ENCODE data around the gene RBP7. TPM values are rescaled to one million over a fixed set of nuclear protein-coding genes. Genes with fewer than 3 reads are reported as not detected.

The RBP7 gene
- total and polyA plus RNA-seq, 5 donors from 2014 or later: not detected

GRCh38 chr1:10032590-10033358, 35.7 kb downstream of the RBP7 start, which contains the start of gene UBE4B:
UBE4B (plus strand) TSS chr1:10032958; CDS start chr1:10033671, 713 bp downstream.
- Mint-ChIP-seq H3K27ac (peak within 1 kb of the TSS; percentile 96 to 98 (median 98)), H3K4me3 (peak within 1 kb of the TSS; percentile 93 to 99 (median 97)), H3K27me3 (no peaks in the 10 kb centered on the region), H3K9me3 (no peaks in the 10 kb centered on the region), H3K36me3 (no peaks in the 10 kb centered on the region), H3K4me1 (peaks cover 13 to 35% (median 22%) of the 10 kb centered on the region in 4 donors)
- peak within 1 kb of the TSS; percentile 92 for H3K27ac ChIP-seq (ENCODE audit: insufficient read depth, low read length, poor library complexity, severe bottlenecking)
- peaks cover 21% of the 10 kb centered on the region for H3K4me1 ChIP-seq (ENCODE audit: control insufficient read depth, insufficient read depth, low read length, poor library complexity, severe bottlenecking)
- peak within 1 kb of the TSS; percentile 90 for H3K4me3 ChIP-seq (ENCODE audit: low read depth, low read length)
- peak; percentile 94 to 95 for ATAC-seq (ENCODE audit: low read depth in 2 of 2)
- DNase-seq: peak; percentile 97 to 99 (median 98)
- H3K36me3 ChIP-seq (ENCODE audit: control insufficient read depth, insufficient read depth, low read length): peaks cover 8% of the 10 kb centered on the region
- H3K27me3 ChIP-seq (ENCODE audit: control insufficient read depth, insufficient read depth, low read length): no peaks in the 10 kb centered on the region
- H3K9me3 ChIP-seq (ENCODE audit: control insufficient read depth in 2 of 2, low read length in 2 of 2): no peaks in the 10 kb centered on the region

GRCh38 chr1:10033359-10033845, 36.4 kb downstream of the RBP7 start:
- no peaks in the 10 kb centered on the region for H3K27me3 ChIP-seq (ENCODE audit: control insufficient read depth, insufficient read depth, low read length)
- H3K9me3 ChIP-seq (ENCODE audit: control insufficient read depth in 2 of 2, low read length in 2 of 2): no peaks in the 10 kb centered on the region
- DNase-seq (no peak), ATAC-seq (ENCODE audit: low read depth in 2 of 2) (peak; percentile 6 to 12)
- no peaks in the 10 kb centered on the region for H3K36me3 Mint-ChIP-seq
- peaks cover 13 to 35% (median 22%) of the 10 kb centered on the region in 4 donors for H3K4me1 Mint-ChIP-seq
- H3K4me1 ChIP-seq (ENCODE audit: control insufficient read depth, insufficient read depth, low read length, poor library complexity, severe bottlenecking): peaks cover 21% of the 10 kb centered on the region
- no peaks in the 10 kb centered on the region for H3K9me3 Mint-ChIP-seq
- H3K27ac ChIP-seq (ENCODE audit: insufficient read depth, low read length, poor library complexity, severe bottlenecking): peak overlapping the region; percentile 92
- no peaks in the 10 kb centered on the region for H3K27me3 Mint-ChIP-seq
- peak overlapping the region; percentile 90 for H3K4me3 ChIP-seq (ENCODE audit: low read depth, low read length)
- peak overlapping the region; percentile 96 to 98 (median 98) for H3K27ac Mint-ChIP-seq
- peaks cover 10% of the 10 kb centered on the region for H3K36me3 ChIP-seq (ENCODE audit: control insufficient read depth, insufficient read depth, low read length)
- peak overlapping the region; percentile 93 to 99 (median 97) for H3K4me3 Mint-ChIP-seq

DNA sequence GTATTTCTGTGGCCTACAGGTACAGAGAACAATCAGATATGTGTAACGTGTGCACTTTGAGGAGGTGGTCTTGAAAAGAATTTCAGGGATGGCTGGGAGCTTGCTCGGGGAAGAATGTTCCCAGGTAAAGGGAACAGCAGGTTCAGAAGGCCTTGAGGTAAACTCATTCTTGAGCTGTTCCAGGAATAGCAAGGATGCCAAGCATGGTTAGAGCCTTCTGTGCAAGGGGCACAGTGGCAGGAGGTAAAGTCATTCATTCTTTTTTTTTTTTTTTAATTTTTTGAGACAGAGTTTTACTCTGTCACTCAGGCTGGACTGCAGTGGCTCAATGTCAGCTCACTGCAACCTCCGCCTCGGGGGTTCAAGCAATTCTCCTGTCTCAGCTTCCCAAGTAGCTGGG, 45.7 kb downstream of the RBP7 start:
- no peaks in the 10 kb centered on the region for H3K9me3 Mint-ChIP-seq
- H3K9me3 ChIP-seq (ENCODE audit: control insufficient read depth in 2 of 2, low read length in 2 of 2): no peaks in the 10 kb centered on the region
- H3K4me1 Mint-ChIP-seq: peaks cover 5 to 45% (median 34%) of the 10 kb centered on the region in 4 donors
- no peak overlapping the region for H3K27ac ChIP-seq (ENCODE audit: insufficient read depth, low read length, poor library complexity, severe bottlenecking)
- H3K4me1 ChIP-seq (ENCODE audit: control insufficient read depth, insufficient read depth, low read length, poor library complexity, severe bottlenecking): no peaks in the 10 kb centered on the region
- H3K27ac Mint-ChIP-seq: peak overlapping the region in 1 of 3 donors; percentile 60
- no peaks in the 10 kb centered on the region for H3K27me3 ChIP-seq (ENCODE audit: control insufficient read depth, insufficient read depth, low read length)
- no peak for DNase-seq
- H3K27me3 Mint-ChIP-seq: no peaks in the 10 kb centered on the region
- no peak overlapping the region for H3K4me3 ChIP-seq (ENCODE audit: low read depth, low read length)
- ATAC-seq (ENCODE audit: low read depth in 2 of 2): no peak
- H3K36me3 Mint-ChIP-seq: peaks cover 28% of the 10 kb centered on the region
- no peak overlapping the region for H3K4me3 Mint-ChIP-seq
- H3K36me3 ChIP-seq (ENCODE audit: control insufficient read depth, insufficient read depth, low read length): peaks cover 14% of the 10 kb centered on the region

DNA sequence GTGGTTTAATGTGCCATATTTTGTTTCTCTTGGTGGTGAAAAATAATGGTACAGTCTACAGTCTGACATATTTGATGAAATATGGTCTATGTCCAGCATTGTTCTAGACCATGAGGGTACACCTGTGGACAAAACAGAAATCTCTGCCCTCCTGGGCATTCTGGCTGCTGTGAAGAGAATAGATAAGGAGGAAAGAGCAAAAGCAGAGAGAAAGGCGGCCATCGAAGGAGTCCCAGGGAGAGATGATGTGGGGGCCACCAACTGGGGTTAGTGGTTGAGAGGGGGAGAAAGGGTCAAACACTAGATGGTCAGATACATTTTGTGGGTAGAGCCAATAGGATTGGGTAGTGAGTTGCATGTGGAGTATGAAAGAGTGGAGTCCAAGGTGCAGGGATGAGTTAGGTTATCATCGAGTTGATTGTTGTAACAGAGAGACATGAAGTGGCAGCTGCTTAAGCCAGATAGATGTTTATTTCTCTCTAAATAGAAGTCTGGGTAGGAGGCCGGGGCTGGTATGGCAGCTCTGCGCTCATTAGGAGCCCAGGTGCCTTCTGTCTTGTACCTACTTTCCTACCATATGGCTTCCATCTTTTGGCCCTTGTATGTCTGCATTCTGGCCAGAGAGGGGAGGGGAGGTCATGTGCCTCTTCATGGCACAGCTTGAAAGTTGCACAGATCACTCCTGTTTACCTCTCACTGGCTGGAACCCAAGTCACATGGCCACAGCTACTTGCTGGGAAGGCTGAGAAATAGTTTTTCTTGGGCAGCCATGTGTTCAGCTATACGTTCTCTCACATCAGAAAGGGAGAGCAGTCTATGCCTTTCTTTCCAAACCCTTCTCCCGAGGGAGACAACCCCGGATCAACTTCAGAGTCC, 48.7 kb downstream of the RBP7 start:
- no peak overlapping the region for H3K4me3 ChIP-seq (ENCODE audit: low read depth, low read length)
- ATAC-seq (ENCODE audit: low read depth in 2 of 2): no peak
- no peaks in the 10 kb centered on the region for H3K4me1 ChIP-seq (ENCODE audit: control insufficient read depth, insufficient read depth, low read length, poor library complexity, severe bottlenecking)
- no peaks in the 10 kb centered on the region for H3K9me3 ChIP-seq (ENCODE audit: control insufficient read depth in 2 of 2, low read length in 2 of 2)
- Mint-ChIP-seq H3K27ac (peak overlapping the region in 1 of 3 donors; percentile 57), H3K36me3 (peaks cover 38% of the 10 kb centered on the region), H3K27me3 (no peaks in the 10 kb centered on the region), H3K4me3 (peak overlapping the region in 1 of 4 donors; percentile 47), H3K9me3 (no peaks in the 10 kb centered on the region), H3K4me1 (peaks cover 5 to 52% (median 42%) of the 10 kb centered on the region in 4 donors)
- no peaks in the 10 kb centered on the region for H3K27me3 ChIP-seq (ENCODE audit: control insufficient read depth, insufficient read depth, low read length)
- H3K36me3 ChIP-seq (ENCODE audit: control insufficient read depth, insufficient read depth, low read length): peaks cover 17% of the 10 kb centered on the region
- H3K27ac ChIP-seq (ENCODE audit: insufficient read depth, low read length, poor library complexity, severe bottlenecking): no peak overlapping the region
- DNase-seq: no peak

GRCh38 chr1:10046356-10047085, 49.5 kb downstream of the RBP7 start:
- peaks cover 11 to 49% (median 48%) of the 10 kb centered on the region in 4 donors for H3K4me1 Mint-ChIP-seq
- H3K27ac Mint-ChIP-seq: peak overlapping the region in 1 of 3 donors; percentile 57

DNA sequence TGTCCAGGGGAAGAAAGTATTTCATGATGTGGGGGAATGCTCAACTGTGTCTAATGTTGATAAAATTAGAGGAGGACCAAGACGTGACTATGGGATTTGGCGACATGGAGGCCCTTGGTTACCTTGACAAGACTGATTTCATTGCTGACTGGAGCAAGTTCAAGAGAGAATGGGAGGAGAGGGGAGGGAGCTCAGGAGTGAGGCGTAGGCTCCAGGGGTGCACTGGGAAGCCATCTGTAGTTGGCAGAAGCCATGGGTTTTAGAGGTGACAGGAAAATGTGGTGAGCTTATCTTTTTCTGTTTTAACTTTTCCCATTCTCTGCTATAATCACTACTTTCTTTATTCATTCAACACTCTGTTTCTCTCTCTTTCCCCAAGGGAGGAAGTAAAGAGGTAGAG, 51.6 kb downstream of the RBP7 start:
- Histone ChIP-seq H3K4me3 (ENCODE audit: low read depth, low read length) (no peak overlapping the region), H3K27me3 (ENCODE audit: control insufficient read depth, insufficient read depth, low read length) (no peaks in the 10 kb centered on the region), H3K27ac (ENCODE audit: insufficient read depth, low read length, poor library complexity, severe bottlenecking) (no peak overlapping the region), H3K36me3 (ENCODE audit: control insufficient read depth, insufficient read depth, low read length) (peaks cover 21% of the 10 kb centered on the region), H3K9me3 (ENCODE audit: control insufficient read depth in 2 of 2, low read length in 2 of 2) (no peaks in the 10 kb centered on the region), H3K4me1 (ENCODE audit: control insufficient read depth, insufficient read depth, low read length, poor library complexity, severe bottlenecking) (no peaks in the 10 kb centered on the region)
- H3K4me3 Mint-ChIP-seq: no peak overlapping the region
- no peaks in the 10 kb centered on the region for H3K9me3 Mint-ChIP-seq
- DNase-seq: no peak
- no peak for ATAC-seq (ENCODE audit: low read depth in 2 of 2)
- H3K27me3 Mint-ChIP-seq: no peaks in the 10 kb centered on the region
- peak overlapping the region in 2 of 3 donors; percentile 9 to 41 for H3K27ac Mint-ChIP-seq
- H3K4me1 Mint-ChIP-seq: peaks cover 7 to 51% (median 43%) of the 10 kb centered on the region in 4 donors
- peaks cover 47% of the 10 kb centered on the region for H3K36me3 Mint-ChIP-seq

More at GRCh38 chr1:10046356-10047085, 49.5 kb downstream of the RBP7 start:
- Histone ChIP-seq H3K27me3 (ENCODE audit: control insufficient read depth, insufficient read depth, low read length) (no peaks in the 10 kb centered on the region), H3K9me3 (ENCODE audit: control insufficient read depth in 2 of 2, low read length in 2 of 2) (no peaks in the 10 kb centered on the region), H3K27ac (ENCODE audit: insufficient read depth, low read length, poor library complexity, severe bottlenecking) (no peak overlapping the region), H3K36me3 (ENCODE audit: control insufficient read depth, insufficient read depth, low read length) (peaks cover 24% of the 10 kb centered on the region), H3K4me1 (ENCODE audit: control insufficient read depth, insufficient read depth, low read length, poor library complexity, severe bottlenecking) (no peaks in the 10 kb centered on the region), H3K4me3 (ENCODE audit: low read depth, low read length) (no peak overlapping the region)
- Mint-ChIP-seq H3K4me3 (peak overlapping the region in 1 of 4 donors; percentile 3), H3K36me3 (peaks cover 43% of the 10 kb centered on the region), H3K27me3 (no peaks in the 10 kb centered on the region), H3K9me3 (no peaks in the 10 kb centered on the region)
- DNase-seq (no peak), ATAC-seq (ENCODE audit: low read depth in 2 of 2) (no peak)

- H3K9me3 ChIP-seq (ENCODE audit: control insufficient read depth in 2 of 2, low read length in 2 of 2): no peaks in the 10 kb centered on the region
- Mint-ChIP-seq H3K36me3 (peaks cover 38% of the 10 kb centered on the region), H3K27me3 (no peaks in the 10 kb centered on the region), H3K9me3 (no peaks in the 10 kb centered on the region), H3K4me3 (no peak overlapping the region), H3K27ac (peak overlapping the region in 1 of 3 donors; percentile 51), H3K4me1 (peaks cover 7 to 44% (median 37%) of the 10 kb centered on the region in 4 donors)
- no peaks in the 10 kb centered on the region for H3K4me1 ChIP-seq (ENCODE audit: control insufficient read depth, insufficient read depth, low read length, poor library complexity, severe bottlenecking)
- ATAC-seq (ENCODE audit: low read depth in 2 of 2): no peak
- no peaks in the 10 kb centered on the region for H3K27me3 ChIP-seq (ENCODE audit: control insufficient read depth, insufficient read depth, low read length)
- H3K27ac ChIP-seq (ENCODE audit: insufficient read depth, low read length, poor library complexity, severe bottlenecking): no peak overlapping the region
- DNase-seq: no peak
- H3K4me3 ChIP-seq (ENCODE audit: low read depth, low read length): no peak overlapping the region
- H3K36me3 ChIP-seq (ENCODE audit: control insufficient read depth, insufficient read depth, low read length): peaks cover 18% of the 10 kb centered on the region
Observed at GRCh38 chr1:10050611-10051010, 53.6 kb downstream of the RBP7 start.

Data from CD4-positive, CD25-positive, alpha-beta regulatory T cell (primary cell).